HG02798 (cell line): ENCODE data around the gene MKKS.

Experiments
- ATAC-seq: cut with Tn5 transposase; IDR thresholded peaks from one replicate; pipeline ENCODE4 v1.9.1; 2021; ENCODE audit warnings: mild to moderate bottlenecking; ENCODE audit not compliant: unreplicated experiment, poor library complexity

Gene MKKS

DNA sequence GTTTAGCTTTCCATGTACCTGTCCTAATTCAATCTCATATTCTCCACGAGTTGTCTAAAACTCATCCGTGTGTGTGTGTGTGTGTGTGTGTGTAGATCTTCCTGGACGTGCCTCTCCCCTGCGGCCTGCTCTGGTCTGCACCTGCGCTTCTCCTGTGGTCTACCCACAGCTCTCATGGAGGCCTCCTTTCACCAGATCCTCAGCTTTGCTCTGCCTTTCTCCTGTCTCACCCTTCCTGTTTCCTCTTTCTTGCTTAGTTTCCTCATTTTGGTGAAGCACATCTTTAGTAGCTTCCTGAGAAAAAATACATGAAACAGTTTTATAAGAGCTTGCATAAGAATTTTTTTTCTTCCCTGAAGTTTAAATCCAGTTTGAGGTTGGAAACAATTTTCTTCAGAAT, 19.2 kb upstream of the MKKS start:
- ATAC-seq = peak; percentile 98

GRCh38 chr20:10449270-10449669, 15.2 kb upstream of the MKKS start:
- no peak for ATAC-seq

DNA sequence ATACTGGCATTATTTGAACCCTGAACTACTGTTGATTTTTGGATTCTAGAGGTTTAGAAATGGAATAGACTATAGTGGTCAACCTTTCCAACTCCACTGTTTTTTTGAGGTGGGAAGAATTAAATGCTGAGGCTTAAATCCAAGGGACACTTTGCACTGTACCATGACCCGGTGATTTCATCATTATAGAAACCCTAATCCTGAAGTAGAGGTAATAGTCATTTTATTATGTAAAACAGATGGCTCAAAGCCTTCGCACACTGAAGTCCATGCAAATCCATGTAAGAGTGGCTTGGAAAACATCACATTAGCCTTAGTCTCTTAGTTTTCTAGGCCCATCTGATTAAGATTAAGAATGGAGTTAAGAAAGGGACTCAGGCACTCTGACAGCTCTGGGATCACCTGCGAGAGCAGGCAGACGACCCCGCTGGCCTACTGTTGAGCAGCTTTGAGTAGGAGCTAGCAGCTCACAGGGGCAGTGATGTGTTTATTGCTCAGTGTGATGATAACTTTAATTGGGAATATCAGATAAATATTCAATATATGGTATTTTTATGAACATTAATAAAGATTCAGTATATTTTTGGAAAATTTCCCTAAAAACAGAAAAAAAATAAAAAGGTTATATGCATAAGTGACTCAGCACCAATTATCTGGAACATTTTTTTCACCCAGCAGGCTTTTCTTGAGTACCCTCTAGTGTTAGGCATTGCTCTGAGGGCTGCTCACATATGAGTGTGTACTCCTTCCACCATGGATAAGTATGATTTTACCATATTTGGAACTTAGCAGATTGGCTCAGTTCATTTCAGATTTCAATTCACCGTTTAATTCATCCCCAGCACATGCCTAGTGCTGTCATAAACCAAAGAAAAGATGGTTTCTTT, 14.5 kb upstream of the MKKS start:
- ATAC-seq = no peak

DNA sequence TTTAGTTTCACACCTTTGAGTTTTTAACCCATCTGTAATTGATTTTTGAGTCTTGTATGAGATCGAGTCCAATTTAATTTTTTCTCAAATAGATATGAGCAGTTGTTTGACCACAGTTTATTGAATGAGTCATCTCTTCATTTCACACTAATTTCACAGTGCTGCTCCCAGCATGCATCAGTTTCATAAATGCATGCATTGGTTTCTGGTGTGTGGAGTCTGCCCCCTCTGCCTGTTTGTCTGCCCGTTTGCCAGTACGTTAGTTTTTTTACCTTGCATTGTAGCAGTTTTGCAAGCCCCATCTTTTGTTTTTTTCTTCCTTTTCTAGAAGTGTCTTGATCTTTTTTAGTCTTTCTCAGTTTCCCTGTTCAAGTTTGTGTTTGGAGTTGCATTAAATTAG, 13.0 kb upstream of the MKKS start:
- peak; percentile 98 for ATAC-seq

DNA sequence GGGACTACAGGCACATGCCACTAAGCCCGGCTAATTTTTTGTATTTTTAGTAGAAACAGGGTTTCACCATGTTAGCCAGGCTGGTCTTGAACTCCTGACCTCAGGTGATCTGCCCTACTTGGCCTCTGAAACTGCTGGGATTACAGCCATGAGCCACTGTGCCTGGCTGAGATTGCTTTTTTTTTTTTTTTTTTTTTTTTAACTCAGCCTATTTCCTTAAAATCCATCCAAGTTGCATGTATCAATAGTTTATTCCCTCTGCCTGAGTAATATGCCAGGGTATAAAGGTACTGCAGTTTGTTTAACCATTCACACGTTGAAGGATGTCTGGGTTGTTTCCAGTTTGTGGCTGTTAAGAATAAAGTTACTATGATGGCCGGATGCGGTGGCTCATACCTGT, 11.7 kb upstream of the MKKS start:
- ATAC-seq = no peak

DNA sequence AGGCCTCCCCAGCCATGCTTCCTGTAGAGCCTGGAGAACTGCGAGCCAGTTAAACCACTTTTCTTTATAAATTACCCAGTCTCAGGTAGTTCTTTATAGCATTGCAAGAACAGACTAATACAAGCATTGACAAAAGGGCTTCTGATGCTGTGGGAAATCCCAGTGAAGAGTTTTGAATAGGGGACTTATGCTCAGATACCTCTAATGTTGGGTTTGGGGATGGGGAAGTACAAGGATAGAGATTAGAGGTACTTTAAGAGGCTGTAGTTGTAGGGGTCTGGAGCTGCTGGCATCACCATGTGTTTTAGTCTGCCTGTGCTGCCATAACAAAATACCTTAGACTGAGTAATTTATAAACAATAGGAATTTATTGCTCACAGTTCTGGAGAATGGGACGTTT, 9.9 kb upstream of the MKKS start:
- no peak for ATAC-seq

DNA sequence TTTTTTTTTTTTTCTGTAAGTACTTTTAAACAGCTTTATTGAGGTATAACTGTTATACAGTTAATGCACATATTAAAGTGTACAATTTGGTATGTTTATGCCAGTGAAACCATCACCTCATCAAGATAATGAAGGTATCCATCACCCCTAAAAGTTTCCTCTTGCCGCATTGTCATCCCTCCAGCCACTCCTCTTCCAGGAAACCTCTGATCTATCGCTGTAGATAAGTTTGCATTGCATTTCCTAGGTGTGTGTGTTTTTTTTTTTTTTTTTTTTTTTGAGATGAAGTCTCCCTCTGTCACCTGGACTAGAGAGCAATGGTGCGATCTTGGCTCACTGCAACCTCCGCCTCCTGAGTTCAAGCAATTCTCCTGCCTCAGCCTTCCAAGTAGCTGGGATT, 4.2 kb upstream of the MKKS start:
- ATAC-seq = no peak

DNA sequence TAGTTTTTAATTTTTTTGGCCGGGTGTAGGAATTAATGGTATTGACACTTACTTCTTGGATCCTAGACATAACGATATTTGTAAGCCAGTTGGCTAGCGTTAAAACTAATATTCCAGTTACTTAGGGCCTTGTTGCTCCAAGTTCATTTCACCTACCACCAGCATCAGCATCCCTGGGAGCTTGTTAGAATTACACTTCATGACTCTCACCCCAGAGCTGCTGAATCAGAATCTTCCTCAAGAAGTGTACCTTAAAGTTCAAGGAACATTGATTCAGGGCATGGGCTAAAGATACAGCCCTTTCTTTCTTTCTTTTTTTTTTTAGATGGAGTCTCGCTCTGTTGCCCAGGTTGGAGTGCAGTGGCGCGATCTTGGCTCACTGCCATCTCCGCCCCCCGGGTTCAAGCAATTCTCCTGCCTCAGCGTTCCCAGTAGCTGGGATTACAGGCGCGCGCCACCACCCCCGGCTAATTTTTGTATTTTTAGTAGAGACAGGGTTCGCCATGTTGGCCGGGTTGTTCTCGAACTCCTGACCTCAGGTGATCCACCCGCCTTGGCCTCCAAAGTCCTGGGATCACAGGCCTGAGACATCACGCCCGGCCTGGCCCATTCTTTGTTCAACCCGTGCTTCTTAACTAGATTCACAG, 2.2 kb upstream of the MKKS start:
- no peak for ATAC-seq

- peak; percentile 66 for ATAC-seq
Measured at GRCh38 chr20:10434832-10435812, 1.1 kb upstream of the MKKS start, which contains the start of gene SLX4IP. SLX4IP (plus strand) TSS chr20:10435305; CDS start chr20:10458205, 22,900 bp downstream.

GRCh38 chr20:10434467-10434831, 427 bp upstream of the MKKS start:
- ATAC-seq = peak; percentile 59

GRCh38 chr20:10433014-10433622, 904 bp downstream of the MKKS start:
- no peak for ATAC-seq

- ATAC-seq = no peak
Measured at GRCh38 chr20:10432079-10432478, 1.9 kb downstream of the MKKS start.

GRCh38 chr20:10430704-10431103, 3.3 kb downstream of the MKKS start:
- ATAC-seq = no peak

GRCh38 chr20:10430000-10430466, 4.0 kb downstream of the MKKS start:
- ATAC-seq = no peak

DNA sequence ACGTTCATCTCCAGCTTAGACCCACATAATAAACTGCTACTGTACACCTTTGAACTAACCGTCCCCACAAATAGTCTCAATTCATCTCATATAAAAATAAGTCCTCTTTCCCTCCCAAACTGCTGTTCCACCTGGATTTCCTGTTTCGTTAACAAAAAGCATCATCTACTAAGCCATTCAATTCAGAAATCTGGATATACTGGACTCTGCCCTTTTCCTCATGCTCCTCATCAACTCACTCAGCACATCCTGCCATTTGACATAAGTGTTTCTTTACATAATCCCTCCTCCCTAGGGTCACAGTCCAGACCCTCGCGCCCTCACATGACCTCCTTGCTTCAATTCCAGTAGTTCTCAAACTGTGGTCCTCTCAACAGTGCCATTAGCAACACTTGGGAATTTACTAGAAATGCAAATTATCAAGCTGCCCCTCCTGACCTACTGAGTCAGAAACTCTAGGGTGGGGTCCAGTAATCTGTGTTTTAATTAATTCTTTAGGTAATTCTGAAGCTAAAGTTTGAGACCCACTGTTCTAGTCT, 4.5 kb downstream of the MKKS start:
- ATAC-seq = no peak

DNA sequence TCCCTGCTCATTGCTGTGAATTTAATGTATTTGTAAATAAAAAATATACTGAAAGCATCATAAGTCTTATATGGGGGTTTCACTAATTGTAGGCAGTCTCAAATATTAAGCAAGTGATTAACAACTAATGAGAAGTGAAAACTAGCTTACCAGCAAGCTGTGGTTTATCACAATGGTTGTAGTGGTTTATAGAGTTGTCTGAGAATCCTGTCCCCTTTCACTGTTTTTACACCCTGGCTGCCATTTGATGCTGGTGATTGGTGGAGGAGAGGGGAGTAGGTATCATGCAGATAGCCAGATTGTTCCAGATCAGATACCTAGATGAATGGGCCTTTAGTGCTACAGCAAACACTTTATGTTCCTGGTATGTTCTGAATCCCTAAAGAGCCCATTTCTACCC, 6.0 kb downstream of the MKKS start:
- ATAC-seq = peak; percentile 47

GRCh38 chr20:10427060-10427692, 6.8 kb downstream of the MKKS start:
- ATAC-seq = no peak

DNA sequence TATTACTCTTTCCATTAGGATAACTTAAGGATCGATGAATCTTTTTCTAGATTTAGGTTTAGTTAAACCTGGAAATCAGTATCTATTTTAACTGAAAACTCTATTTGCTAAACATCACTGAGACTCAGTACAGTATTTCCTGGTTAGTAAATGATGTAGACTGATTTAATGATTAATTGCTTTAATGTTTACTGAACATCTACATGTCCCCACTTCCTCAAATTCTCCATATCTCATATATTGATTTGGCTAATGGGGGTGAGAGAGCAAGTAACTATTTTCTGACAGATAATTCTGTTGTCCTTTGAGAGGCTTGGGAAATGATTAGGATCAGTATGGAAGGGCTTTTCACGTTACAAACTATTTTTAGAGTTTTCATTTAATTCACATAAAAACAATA, 10.3 kb downstream of the MKKS start:
- ATAC-seq = no peak

DNA sequence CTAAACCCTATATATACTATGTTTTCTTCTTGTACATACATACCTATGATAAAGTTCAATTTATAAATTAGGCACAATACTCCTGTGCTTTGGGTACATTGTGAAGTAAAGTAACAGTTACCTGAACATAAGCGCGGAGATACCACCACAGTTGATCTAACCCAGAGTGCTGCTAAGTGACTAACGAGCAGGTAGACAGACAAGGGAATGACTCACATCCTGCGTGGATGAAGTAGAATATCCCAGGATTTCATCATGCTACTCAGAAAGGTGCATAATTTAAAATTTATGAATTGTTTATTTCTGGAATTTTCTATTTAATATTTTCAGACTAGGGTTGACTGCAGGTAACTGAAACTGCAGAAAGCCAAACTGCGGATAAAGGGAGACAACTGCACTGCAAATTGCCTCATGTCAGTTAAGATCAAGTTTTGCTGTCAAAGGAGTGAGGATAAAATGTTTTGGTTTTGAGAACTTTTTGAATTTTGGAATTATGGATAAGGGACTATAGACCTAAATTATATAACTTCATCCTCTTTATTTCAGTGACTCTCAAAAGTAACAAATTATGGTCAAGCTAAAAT, 14.4 kb downstream of the MKKS start:
- ATAC-seq = no peak
